NB4 (cell line): ENCODE measurements around the gene GLB1L3.

ENCODE experiments used
- CTCF ChIP-seq: IDR thresholded peaks from one replicate; pipeline ENCODE4 v1.5.1; 2012; ENCODE audit warnings: low read depth, low read length
- MAX ChIP-seq: IDR thresholded peaks from 2 replicates; pipeline ENCODE4 v1.6.1; 2011; ENCODE audit warnings: low read depth, low read length
- POLR2A ChIP-seq: IDR thresholded peaks from 2 replicates; pipeline ENCODE4 v1.6.1; 2011; ENCODE audit warnings: mild to moderate bottlenecking; ENCODE audit not compliant: insufficient read length; ENCODE audit errors: extremely low read depth

GRCh38 chr11:134363592-134363991 lies 87.4 kb downstream of the GLB1L3 start:
- no peak for TF ChIP-seq CTCF
- TF ChIP-seq POLR2A, result no peak
- no peak for TF ChIP-seq MAX
